IMR-90 (cell line): ENCODE measurements around the gene CTSL. TPM values are rescaled to one million over a fixed set of nuclear protein-coding genes. Genes with fewer than 3 reads are reported as not detected.
A peak's percentile ranks its signal among the peaks of the same experiment; 100 is the strongest.

Experiments used
- ATAC-seq: fragments of 200-7000 bp; cut with Tn5 transposase; 2 replicates; pipeline ENCODE4 v1.9.1; 2020; ENCODE audit warnings: low read depth, mild to moderate bottlenecking, moderate library complexity
- BruUV-seq: library from RNA; stranded (reverse); fragments of 400-500 nt; replicated peaks from 2 replicates; lab custom pipeline; 2021; lab: Mats Ljungman, UMichigan
- CTCF ChIA-PET: fragments of 300-600 bp; formaldehyde crosslinking; extraction: SDS; loops from one replicate; lab custom pipeline; 2021; ENCODE audit warnings: antibody characterized with exemption; lab: Yijun Ruan, JAX
- POLR2A ChIA-PET: fragments of 300-600 bp; sonication (Branson Sonifier 250); formaldehyde crosslinking; loops from one replicate; lab custom pipeline; 2022; ENCODE audit warnings: antibody characterized with exemption; ENCODE audit not compliant: unreplicated experiment; lab: Charles Lee
- DNase-seq: peaks from one replicate; pipeline ENCODE4 v3.0.0; 2013
- H2AFZ ChIP-seq: replicated peaks from 2 replicates; pipeline ENCODE3; 2013; ENCODE audit warnings: low read length, mild to moderate bottlenecking; ENCODE audit not compliant: poor library complexity
- H2AK5ac ChIP-seq: 2 replicates; pipeline ENCODE4 v1.6.1; 2013; ENCODE audit warnings: low read depth, low read length, inconsistent platforms
- H2AK9ac ChIP-seq: replicated peaks from 2 replicates; pipeline ENCODE3; 2013; ENCODE audit warnings: mild to moderate bottlenecking, low read depth, low read length, moderate library complexity; ENCODE audit not compliant: poor library complexity
- H2BK120ac ChIP-seq: 2 replicates; pipeline ENCODE4 v1.6.1; 2013; ENCODE audit warnings: low read depth, low read length, inconsistent platforms
- H2BK15ac ChIP-seq: 3 replicates; pipeline ENCODE4 v1.6.1; 2013; ENCODE audit warnings: low read depth, low read length, inconsistent platforms
- H2BK20ac ChIP-seq: 2 replicates; pipeline ENCODE4 v1.6.1; 2013; ENCODE audit warnings: low read depth, mild to moderate bottlenecking, inconsistent platforms, low read length, moderate library complexity
- H2BK5ac ChIP-seq: 2 replicates; pipeline ENCODE4 v1.6.1; 2013; ENCODE audit warnings: mild to moderate bottlenecking, low read depth, low read length, inconsistent platforms; ENCODE audit not compliant: poor library complexity, severe bottlenecking
- H3K14ac ChIP-seq: replicated peaks from 2 replicates; pipeline ENCODE4 v1.6.1; 2013; ENCODE audit warnings: low read depth, low read length, inconsistent platforms
- H3K18ac ChIP-seq: 2 replicates; pipeline ENCODE4 v1.6.1; 2013; ENCODE audit warnings: low read depth, low read length, control low read depth
- H3K23ac ChIP-seq: 2 replicates; pipeline ENCODE4 v1.6.1; 2013; ENCODE audit warnings: low read depth, low read length, inconsistent platforms
- H3K27ac ChIP-seq: 2 replicates; pipeline ENCODE4 v1.5.1; 2013; ENCODE audit warnings: mild to moderate bottlenecking, control low read depth, low read length; ENCODE audit not compliant: insufficient read depth
- H3K27me3 ChIP-seq: 2 replicates; pipeline ENCODE4 v1.6.1; 2013; ENCODE audit warnings: low read length; ENCODE audit not compliant: control insufficient read depth, insufficient read depth
- H3K36me3 ChIP-seq: 2 replicates; pipeline ENCODE4 v1.6.1; 2013; ENCODE audit warnings: low read length, mixed read lengths; ENCODE audit not compliant: control insufficient read depth, insufficient read depth
- H3K4ac ChIP-seq: 2 replicates; pipeline ENCODE4 v1.6.1; 2013; ENCODE audit warnings: low read depth, low read length, inconsistent platforms
- H3K4me1 ChIP-seq: 2 replicates; pipeline ENCODE4 v1.6.1; 2013; ENCODE audit warnings: low read length, mixed read lengths; ENCODE audit not compliant: control insufficient read depth, insufficient read depth
- H3K4me2 ChIP-seq: 2 replicates; pipeline ENCODE4 v1.6.1; 2013; ENCODE audit warnings: low read depth, mild to moderate bottlenecking, control low read depth, low read length, moderate library complexity
- H3K4me3 ChIP-seq: 2 replicates; pipeline ENCODE4 v1.5.1; 2013; ENCODE audit warnings: low read depth, mild to moderate bottlenecking, control low read depth, low read length, moderate library complexity; ENCODE audit not compliant: insufficient read depth
- H3K56ac ChIP-seq: 2 replicates; pipeline ENCODE4 v1.6.1; 2013; ENCODE audit warnings: low read length, inconsistent platforms; ENCODE audit not compliant: insufficient read depth; ENCODE audit errors: extremely low read depth
- H3K79me1 ChIP-seq, 2 experiments: 2 replicates each; pipeline ENCODE4 v1.6.1; 2013; ENCODE audit warnings: low read length in 2 of 2, inconsistent platforms in 1 of 2, low read depth in 1 of 2
- H3K9ac ChIP-seq: 2 replicates; pipeline ENCODE4 v1.6.1; 2013; ENCODE audit warnings: low read depth, low read length, control low read depth
- H3K9me1 ChIP-seq: 2 replicates; pipeline ENCODE4 v1.6.1; 2013; ENCODE audit warnings: low read length, inconsistent platforms; ENCODE audit not compliant: insufficient read depth
- H3K9me3 ChIP-seq: 2 replicates; pipeline ENCODE4 v1.6.1; 2013; ENCODE audit warnings: low read length; ENCODE audit not compliant: control insufficient read depth, insufficient read depth
- H4K20me1 ChIP-seq: 2 replicates; pipeline ENCODE4 v1.6.1; 2013; ENCODE audit warnings: low read length, inconsistent platforms; ENCODE audit not compliant: insufficient read depth
- H4K5ac ChIP-seq: 2 replicates; pipeline ENCODE4 v1.6.1; 2013; ENCODE audit warnings: mild to moderate bottlenecking, low read depth, low read length, control low read depth
- H4K8ac ChIP-seq, 2 experiments: 2 replicates each; pipeline ENCODE4 v1.6.1; 2013; ENCODE audit warnings: low read depth in 2 of 2, low read length in 2 of 2, control low read depth in 1 of 2, inconsistent platforms in 1 of 2
- H4K91ac ChIP-seq: 2 replicates; pipeline ENCODE4 v1.6.1; 2013; ENCODE audit warnings: low read depth, low read length, inconsistent platforms; ENCODE audit not compliant: insufficient read depth
- BHLHE40 ChIP-seq: fragments of 150-350 bp; IDR thresholded peaks from 2 replicates; pipeline ENCODE4 v1.6.1; 2016; ENCODE audit warnings: mild to moderate bottlenecking, low read depth, low read length
- CEBPB ChIP-seq: IDR thresholded peaks from 2 replicates; pipeline ENCODE4 v1.6.1; 2012; ENCODE audit warnings: low read depth, low read length, improper control_type of control experiment
- CHD1 ChIP-seq: IDR thresholded peaks from 2 replicates; pipeline ENCODE4 v1.6.1; 2012; ENCODE audit warnings: low read depth, low read length, improper control_type of control experiment
- FOS ChIP-seq: fragments of 150-350 bp; IDR thresholded peaks from 2 replicates; pipeline ENCODE4 v1.6.1; 2016; ENCODE audit warnings: low read depth, low read length
- MAFK ChIP-seq: IDR thresholded peaks from 2 replicates; pipeline ENCODE4 v1.6.1; 2012; ENCODE audit warnings: low read depth, low read length, improper control_type of control experiment
- MAZ ChIP-seq: IDR thresholded peaks from 2 replicates; pipeline ENCODE4 v1.6.1; 2012; ENCODE audit warnings: low read depth, mild to moderate bottlenecking, low read length, improper control_type of control experiment, moderate library complexity, borderline replicate concordance
- MXI1 ChIP-seq: IDR thresholded peaks from 2 replicates; pipeline ENCODE4 v1.6.1; 2012; ENCODE audit warnings: low read depth, mild to moderate bottlenecking, low read length, moderate library complexity, borderline replicate concordance
- NFE2L2 ChIP-seq: fragments of 150-350 bp; IDR thresholded peaks from 2 replicates; pipeline ENCODE4 v1.6.1; 2016; ENCODE audit warnings: low read depth, mild to moderate bottlenecking, low read length
- POLR2A ChIP-seq: IDR thresholded peaks from 2 replicates; pipeline ENCODE4 v1.6.1; 2012; ENCODE audit warnings: mild to moderate bottlenecking, low read depth, low read length
- RAD21 ChIP-seq: IDR thresholded peaks from 2 replicates; pipeline ENCODE4 v1.6.1; 2012; ENCODE audit warnings: low read length, improper control_type of control experiment
- RCOR1 ChIP-seq: IDR thresholded peaks from 2 replicates; pipeline ENCODE4 v1.6.1; 2012; ENCODE audit warnings: mild to moderate bottlenecking, low read length, improper control_type of control experiment; ENCODE audit not compliant: insufficient replicate concordance
- RFX5 ChIP-seq: IDR thresholded peaks from 2 replicates; pipeline ENCODE4 v1.8.0; 2012; ENCODE audit warnings: low read depth, mild to moderate bottlenecking, low read length, moderate library complexity
- SMC3 ChIP-seq: fragments of 150-350 bp; IDR thresholded peaks from 2 replicates; pipeline ENCODE4 v1.6.1; 2016; ENCODE audit warnings: low read depth, mild to moderate bottlenecking, antibody characterized with exemption, low read length, moderate library complexity
- WGBS, 2 experiments: methylation state at CpG; one replicate each; pipeline versions ENCODE4 v1.1.5 to v1.1.7; 2013; ENCODE audit warnings: missing lambda C conversion rate in 2 of 2; ENCODE audit not compliant: insufficient read length in 1 of 2; ENCODE audit errors: extremely low coverage in 2 of 2; 5-methylcytosine and 5-hydroxymethylcytosine counted together
- dilution Hi-C: fragments of 300-500 bp; cut with HindIII; formaldehyde crosslinking; loops from one replicate; pipeline ENCODE4 v1.14.3; 2018; ENCODE audit warnings: low sequenced_read_pairs; ENCODE audit not compliant: unreplicated experiment
- in situ Hi-C: fragments of 300-500 bp; cut with MboI; formaldehyde crosslinking; loops from 3 replicates; pipeline ENCODE4 v1.14.3; 2019; ENCODE audit warnings: low sequenced_read_pairs, inconsistent platforms, mixed read lengths
- intact Hi-C: fragments of 100-400 bp; cut with micrococcal nuclease; formaldehyde crosslinking; loops from 2 replicates; pipeline ENCODE4 v1.10.0; 2022
- polyA plus RNA-seq, 3 experiments: library from polyadenylated mRNA; depleted of rRNA; stranded (reverse); fragments of >200 nt; gene quantifications; 2 replicates each; pipeline ENCODE4 v1.2.3, GENCODE V29; 2012; ENCODE audit warnings: low replicate concordance in 1 of 3
- total RNA-seq: library from RNA; depleted of rRNA; stranded (reverse); fragments of >200 nt; gene quantifications from 2 replicates; pipeline ENCODE4 v1.2.3, GENCODE V29; 2012
- TF ChIP-seq, protein P1 (sequence below): conservative IDR thresholded peaks from 2 replicates; pipeline ENCODE4 v1.5.1; 2012; ENCODE audit warnings: mild to moderate bottlenecking, low read depth, low read length, improper control_type of control experiment
- TF ChIP-seq, protein P2 (sequence below): fragments of 150-350 bp; IDR thresholded peaks from 2 replicates; pipeline ENCODE4 v1.6.1; 2016; ENCODE audit warnings: low read depth, mild to moderate bottlenecking, low read length, moderate library complexity, borderline replicate concordance

Gene CTSL
- total and polyA plus RNA-seq, 2 of the 4 experiments (the other 2 are of a cell fraction) = 57.0 to 112 TPM

DNA sequence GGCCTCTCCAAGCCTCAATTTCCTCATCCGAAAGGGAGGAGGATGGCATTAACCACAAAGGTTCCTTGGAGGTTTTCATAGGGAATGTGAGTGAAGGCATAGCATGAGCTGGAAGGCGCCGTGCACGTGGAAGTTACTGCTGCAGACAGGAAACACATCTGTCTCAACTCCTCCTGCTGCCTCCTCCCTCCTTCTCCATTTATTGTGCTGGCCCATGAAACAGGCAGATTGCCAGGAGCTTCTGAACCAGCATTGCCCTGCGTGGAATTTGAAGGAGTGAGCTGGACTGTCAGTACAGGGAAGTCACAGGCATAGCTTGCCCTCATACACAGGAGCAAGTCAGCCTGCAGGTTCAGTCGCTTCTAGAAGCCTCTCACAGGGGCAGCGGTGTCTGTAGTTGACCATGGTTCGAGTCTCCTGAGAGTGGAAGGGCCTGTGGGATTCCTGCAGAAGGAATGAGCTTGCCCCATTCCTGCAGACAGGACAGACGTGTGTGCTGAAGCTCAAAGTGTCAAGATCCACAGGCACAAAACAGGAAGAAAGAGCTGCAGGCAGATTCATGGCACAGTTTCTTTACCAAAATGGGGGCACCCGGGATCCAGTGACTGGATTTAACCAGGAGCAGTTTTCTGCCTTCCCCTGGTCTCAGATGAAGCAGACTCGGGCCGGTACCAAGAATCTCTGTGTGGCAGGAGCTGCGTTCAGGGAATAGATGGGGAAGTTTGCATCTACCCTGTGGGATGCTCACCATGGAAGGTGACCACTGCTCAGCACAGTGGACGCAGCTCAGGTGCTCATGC lies 48.7 kb upstream of the CTSL start:
- Histone ChIP-seq H2BK20ac (no peak overlapping the region), H4K20me1 (no peaks in the 10 kb centered on the region; the same call in 1 of the 2 replicates), H3K4me1 (no peaks in the 10 kb centered on the region), H2BK15ac (no peak overlapping the region), H3K79me1 (no peaks in the 10 kb centered on the region), H2BK5ac (no peak overlapping the region), H3K23ac (no peak overlapping the region), H3K27me3 (peaks cover 7% of the 10 kb centered on the region; the same call in 1 of the 2 replicates), H4K8ac (no peak overlapping the region), H3K9me1 (no peaks in the 10 kb centered on the region), H4K91ac (no peak overlapping the region), H3K4me2 (no peak overlapping the region), H3K14ac (no peak overlapping the region), H2AFZ (no peak overlapping the region), H3K9me3 (no peaks in the 10 kb centered on the region), H2AK5ac (no peak overlapping the region), H3K36me3 (no peaks in the 10 kb centered on the region), H3K4me3 (no peak overlapping the region), H3K56ac (no peak overlapping the region), H2BK120ac (no peak overlapping the region), H3K18ac (no peak overlapping the region), H2AK9ac (no peak overlapping the region), H3K9ac (no peak overlapping the region), H4K5ac (no peak overlapping the region), H3K4ac (no peak overlapping the region), H3K27ac (no peak overlapping the region)
- ATAC-seq = no peak; the same call in 1 of the 2 replicates
- CTCF ChIA-PET = interaction anchor here (0.7 to 0.8 kb wide), 2 partner anchors 340 to 365 kb away, joined by 3 to 4 read pairs; no protein-coding TSS in a partner anchor
- WGBS, 2 experiments = 74% methylated on average over 6 of the region's 14 CpGs; no CpG with 5 or more reads in 1 of the 2 experiments
- BruUV-seq = no TSS peak
- dilution Hi-C loops = no loop called here
- in situ Hi-C loops = loop anchor here (5.0 to 25.0 kb wide), 3 partner anchors 135 to 1335 kb away; no protein-coding TSS in a partner anchor
- intact Hi-C loops = no loop called here
- TF ChIP-seq RFX5 (no peak), NFE2L2 (no peak), RCOR1 (no peak), POLR2A (no peak), FOS (no peak), CEBPB (no peak), MAZ (no peak), SMC3 (no peak), RAD21 (no peak), MAFK (no peak), MXI1 (no peak), BHLHE40 (no peak), CHD1 (no peak)
- TF ChIP-seq, protein P1, sequence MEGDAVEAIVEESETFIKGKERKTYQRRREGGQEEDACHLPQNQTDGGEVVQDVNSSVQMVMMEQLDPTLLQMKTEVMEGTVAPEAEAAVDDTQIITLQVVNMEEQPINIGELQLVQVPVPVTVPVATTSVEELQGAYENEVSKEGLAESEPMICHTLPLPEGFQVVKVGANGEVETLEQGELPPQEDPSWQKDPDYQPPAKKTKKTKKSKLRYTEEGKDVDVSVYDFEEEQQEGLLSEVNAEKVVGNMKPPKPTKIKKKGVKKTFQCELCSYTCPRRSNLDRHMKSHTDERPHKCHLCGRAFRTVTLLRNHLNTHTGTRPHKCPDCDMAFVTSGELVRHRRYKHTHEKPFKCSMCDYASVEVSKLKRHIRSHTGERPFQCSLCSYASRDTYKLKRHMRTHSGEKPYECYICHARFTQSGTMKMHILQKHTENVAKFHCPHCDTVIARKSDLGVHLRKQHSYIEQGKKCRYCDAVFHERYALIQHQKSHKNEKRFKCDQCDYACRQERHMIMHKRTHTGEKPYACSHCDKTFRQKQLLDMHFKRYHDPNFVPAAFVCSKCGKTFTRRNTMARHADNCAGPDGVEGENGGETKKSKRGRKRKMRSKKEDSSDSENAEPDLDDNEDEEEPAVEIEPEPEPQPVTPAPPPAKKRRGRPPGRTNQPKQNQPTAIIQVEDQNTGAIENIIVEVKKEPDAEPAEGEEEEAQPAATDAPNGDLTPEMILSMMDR = no peak
- TF ChIP-seq, protein P2, sequence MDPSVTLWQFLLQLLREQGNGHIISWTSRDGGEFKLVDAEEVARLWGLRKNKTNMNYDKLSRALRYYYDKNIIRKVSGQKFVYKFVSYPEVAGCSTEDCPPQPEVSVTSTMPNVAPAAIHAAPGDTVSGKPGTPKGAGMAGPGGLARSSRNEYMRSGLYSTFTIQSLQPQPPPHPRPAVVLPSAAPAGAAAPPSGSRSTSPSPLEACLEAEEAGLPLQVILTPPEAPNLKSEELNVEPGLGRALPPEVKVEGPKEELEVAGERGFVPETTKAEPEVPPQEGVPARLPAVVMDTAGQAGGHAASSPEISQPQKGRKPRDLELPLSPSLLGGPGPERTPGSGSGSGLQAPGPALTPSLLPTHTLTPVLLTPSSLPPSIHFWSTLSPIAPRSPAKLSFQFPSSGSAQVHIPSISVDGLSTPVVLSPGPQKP = no peak
- DNase-seq = peak; percentile 4
- POLR2A ChIA-PET = no interaction called here
